ENCODE measurements around the gene COX4I1. TPM values are rescaled to one million over a fixed set of nuclear protein-coding genes. Genes with fewer than 3 reads are reported as not detected.

Gene COX4I1
- total and polyA plus RNA-seq, 9 of the 15 experiments (the other 6 are each of a cell fraction or from before 2014, with no cell fraction given), result 651 to 2,356 (median 1,032) TPM

DNA sequence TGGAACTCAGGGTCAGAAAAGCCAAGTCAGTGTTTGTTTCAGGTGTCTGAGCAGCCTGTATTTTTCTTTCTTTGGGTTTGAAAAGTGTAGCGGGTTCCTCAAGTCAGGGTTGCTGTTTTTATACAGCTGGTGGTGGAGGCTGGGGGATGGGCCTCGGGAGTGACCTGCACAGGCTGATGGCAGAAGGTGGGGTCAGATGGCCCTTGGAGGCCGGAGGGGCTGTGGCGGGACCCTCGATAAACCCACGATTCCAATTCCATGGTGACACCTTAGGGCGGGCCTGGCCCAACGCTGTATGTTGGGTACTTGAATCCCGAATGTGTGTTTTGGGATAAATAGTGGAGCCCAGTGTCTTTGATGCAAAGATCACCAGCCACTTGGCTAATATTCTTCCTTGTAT is 28.7 kb downstream of the COX4I1 start:
- intact Hi-C loops (cut with micrococcal nuclease) (no loop called here), in situ Hi-C loops (cut with MboI) (loop anchor here (10.0 kb wide), 1 partner anchor 687 kb away; the partner anchor contains the start of gene FOXF1)
- no peak overlapping the region for H3K4me3 ChIP-seq
- peaks cover 14 to 52% of the 10 kb centered on the region in 2 experiments for H3K27me3 ChIP-seq (ENCODE audit: control insufficient read depth in 2 of 2, insufficient read depth in 2 of 2, low read length in 2 of 2)
- WGBS (ENCODE audit: insufficient coverage, low coverage, missing lambda C conversion rate), result 0% methylated on average over 9 of the region's 9 CpGs
- no peak for DNase-seq (ENCODE audit: extremely low read depth in 1 of 4, low spot score in 3 of 4)
- no peaks in the 10 kb centered on the region for H3K4me1 ChIP-seq (replicated peaks in 1 of 2; ENCODE audit: control insufficient read depth in 2 of 2, insufficient read depth in 2 of 2, low read length in 2 of 2)
- no peaks in the 10 kb centered on the region for H3K36me3 ChIP-seq (ENCODE audit: control insufficient read depth, insufficient read depth, low read length)
- no peak overlapping the region for H3K27ac ChIP-seq (ENCODE audit: extremely low read depth, low read depth, low read length)
- no TSS peak for BruUV-seq (replicated peaks)
- no peak overlapping the region for H3K9ac ChIP-seq (ENCODE audit: insufficient read depth in 1 of 2, low read depth in 2 of 2, low read length in 2 of 2)
- no peak overlapping the region for H2AFZ ChIP-seq (ENCODE audit: low read depth, low read length)
- no peaks in the 10 kb centered on the region for H4K20me1 ChIP-seq (replicated peaks; ENCODE audit: control insufficient read depth, insufficient read depth, low read length)
- H3K4me2 ChIP-seq (ENCODE audit: insufficient read depth, low read length), result no peak overlapping the region
- ChIA-PET POLR2A (no interaction called here), CTCF (ENCODE audit: low intra/inter-chr PET ratio) (no interaction called here)
- no peaks in the 10 kb centered on the region for H3K9me1 ChIP-seq (ENCODE audit: control insufficient read depth, insufficient read depth, low read length)
- no peaks in the 10 kb centered on the region for H3K9me3 ChIP-seq (replicated peaks; ENCODE audit: control insufficient read depth, insufficient read depth, low read depth, low read length)
- no peaks in the 10 kb centered on the region for H3K79me2 ChIP-seq (ENCODE audit: control insufficient read depth, insufficient read depth, low read length)
- ATAC-seq, result no peak
- no peak for FAIRE-seq
- no peak for TF ChIP-seq ZNF232 (CRISPR knock-in tag; IDR thresholded peaks at IDR 0.05)
- TF ChIP-seq IFI16 (CRISPR knock-in tag; IDR thresholded peaks at IDR 0.05), result no peak
- no peak for TF ChIP-seq MBD2 (IDR thresholded peaks at IDR 0.05; ENCODE audit: borderline replicate concordance, low read depth)
- TF ChIP-seq, protein P1, sequence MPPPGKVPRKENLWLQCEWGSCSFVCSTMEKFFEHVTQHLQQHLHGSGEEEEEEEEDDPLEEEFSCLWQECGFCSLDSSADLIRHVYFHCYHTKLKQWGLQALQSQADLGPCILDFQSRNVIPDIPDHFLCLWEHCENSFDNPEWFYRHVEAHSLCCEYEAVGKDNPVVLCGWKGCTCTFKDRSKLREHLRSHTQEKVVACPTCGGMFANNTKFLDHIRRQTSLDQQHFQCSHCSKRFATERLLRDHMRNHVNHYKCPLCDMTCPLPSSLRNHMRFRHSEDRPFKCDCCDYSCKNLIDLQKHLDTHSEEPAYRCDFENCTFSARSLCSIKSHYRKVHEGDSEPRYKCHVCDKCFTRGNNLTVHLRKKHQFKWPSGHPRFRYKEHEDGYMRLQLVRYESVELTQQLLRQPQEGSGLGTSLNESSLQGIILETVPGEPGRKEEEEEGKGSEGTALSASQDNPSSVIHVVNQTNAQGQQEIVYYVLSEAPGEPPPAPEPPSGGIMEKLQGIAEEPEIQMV (tag; conservative IDR thresholded peaks at IDR 0.05; ENCODE audit: low read depth), result no peak
- TF ChIP-seq, protein P2, sequence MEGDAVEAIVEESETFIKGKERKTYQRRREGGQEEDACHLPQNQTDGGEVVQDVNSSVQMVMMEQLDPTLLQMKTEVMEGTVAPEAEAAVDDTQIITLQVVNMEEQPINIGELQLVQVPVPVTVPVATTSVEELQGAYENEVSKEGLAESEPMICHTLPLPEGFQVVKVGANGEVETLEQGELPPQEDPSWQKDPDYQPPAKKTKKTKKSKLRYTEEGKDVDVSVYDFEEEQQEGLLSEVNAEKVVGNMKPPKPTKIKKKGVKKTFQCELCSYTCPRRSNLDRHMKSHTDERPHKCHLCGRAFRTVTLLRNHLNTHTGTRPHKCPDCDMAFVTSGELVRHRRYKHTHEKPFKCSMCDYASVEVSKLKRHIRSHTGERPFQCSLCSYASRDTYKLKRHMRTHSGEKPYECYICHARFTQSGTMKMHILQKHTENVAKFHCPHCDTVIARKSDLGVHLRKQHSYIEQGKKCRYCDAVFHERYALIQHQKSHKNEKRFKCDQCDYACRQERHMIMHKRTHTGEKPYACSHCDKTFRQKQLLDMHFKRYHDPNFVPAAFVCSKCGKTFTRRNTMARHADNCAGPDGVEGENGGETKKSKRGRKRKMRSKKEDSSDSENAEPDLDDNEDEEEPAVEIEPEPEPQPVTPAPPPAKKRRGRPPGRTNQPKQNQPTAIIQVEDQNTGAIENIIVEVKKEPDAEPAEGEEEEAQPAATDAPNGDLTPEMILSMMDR (IDR thresholded peaks at IDR 0.05 in 2 of 3, conservative IDR thresholded peaks at IDR 0.05 in 1 of 3; ENCODE audit: insufficient read depth in 2 of 3, low read depth in 1 of 3, low read length in 3 of 3), result no peak
- TF ChIP-seq ZNF57 (CRISPR knock-in tag; IDR thresholded peaks at IDR 0.05), result no peak
- no peak for TF ChIP-seq ZZZ3 (IDR thresholded peaks at IDR 0.05)
- TF ChIP-seq ZNF217 (CRISPR knock-in tag; IDR thresholded peaks at IDR 0.05), result no peak
- TF ChIP-seq, protein P3, sequence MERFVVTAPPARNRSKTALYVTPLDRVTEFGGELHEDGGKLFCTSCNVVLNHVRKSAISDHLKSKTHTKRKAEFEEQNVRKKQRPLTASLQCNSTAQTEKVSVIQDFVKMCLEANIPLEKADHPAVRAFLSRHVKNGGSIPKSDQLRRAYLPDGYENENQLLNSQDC (CRISPR knock-in tag; IDR thresholded peaks at IDR 0.05), result no peak
- TF ChIP-seq PRMT5 (CRISPR knock-in tag; IDR thresholded peaks at IDR 0.05), result no peak
- TF ChIP-seq, protein P4, sequence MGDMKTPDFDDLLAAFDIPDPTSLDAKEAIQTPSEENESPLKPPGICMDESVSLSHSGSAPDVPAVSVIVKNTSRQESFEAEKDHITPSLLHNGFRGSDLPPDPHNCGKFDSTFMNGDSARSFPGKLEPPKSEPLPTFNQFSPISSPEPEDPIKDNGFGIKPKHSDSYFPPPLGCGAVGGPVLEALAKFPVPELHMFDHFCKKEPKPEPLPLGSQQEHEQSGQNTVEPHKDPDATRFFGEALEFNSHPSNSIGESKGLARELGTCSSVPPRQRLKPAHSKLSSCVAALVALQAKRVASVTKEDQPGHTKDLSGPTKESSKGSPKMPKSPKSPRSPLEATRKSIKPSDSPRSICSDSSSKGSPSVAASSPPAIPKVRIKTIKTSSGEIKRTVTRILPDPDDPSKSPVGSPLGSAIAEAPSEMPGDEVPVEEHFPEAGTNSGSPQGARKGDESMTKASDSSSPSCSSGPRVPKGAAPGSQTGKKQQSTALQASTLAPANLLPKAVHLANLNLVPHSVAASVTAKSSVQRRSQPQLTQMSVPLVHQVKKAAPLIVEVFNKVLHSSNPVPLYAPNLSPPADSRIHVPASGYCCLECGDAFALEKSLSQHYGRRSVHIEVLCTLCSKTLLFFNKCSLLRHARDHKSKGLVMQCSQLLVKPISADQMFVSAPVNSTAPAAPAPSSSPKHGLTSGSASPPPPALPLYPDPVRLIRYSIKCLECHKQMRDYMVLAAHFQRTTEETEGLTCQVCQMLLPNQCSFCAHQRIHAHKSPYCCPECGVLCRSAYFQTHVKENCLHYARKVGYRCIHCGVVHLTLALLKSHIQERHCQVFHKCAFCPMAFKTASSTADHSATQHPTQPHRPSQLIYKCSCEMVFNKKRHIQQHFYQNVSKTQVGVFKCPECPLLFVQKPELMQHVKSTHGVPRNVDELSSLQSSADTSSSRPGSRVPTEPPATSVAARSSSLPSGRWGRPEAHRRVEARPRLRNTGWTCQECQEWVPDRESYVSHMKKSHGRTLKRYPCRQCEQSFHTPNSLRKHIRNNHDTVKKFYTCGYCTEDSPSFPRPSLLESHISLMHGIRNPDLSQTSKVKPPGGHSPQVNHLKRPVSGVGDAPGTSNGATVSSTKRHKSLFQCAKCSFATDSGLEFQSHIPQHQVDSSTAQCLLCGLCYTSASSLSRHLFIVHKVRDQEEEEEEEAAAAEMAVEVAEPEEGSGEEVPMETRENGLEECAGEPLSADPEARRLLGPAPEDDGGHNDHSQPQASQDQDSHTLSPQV (IDR thresholded peaks at IDR 0.05), result no peak
- TF ChIP-seq ERF (CRISPR knock-in tag; IDR thresholded peaks at IDR 0.05), result no peak
- TF ChIP-seq ZNF76 (CRISPR knock-in tag; IDR thresholded peaks at IDR 0.05; ENCODE audit: borderline replicate concordance), result no peak
- TF ChIP-seq HMG20B (CRISPR knock-in tag; IDR thresholded peaks at IDR 0.05), result no peak
- TF ChIP-seq BCL6 (CRISPR knock-in tag; IDR thresholded peaks at IDR 0.05), result no peak
- no peak for TF ChIP-seq SMAD1 (IDR thresholded peaks at IDR 0.05; ENCODE audit: low read depth, low read length, partially characterized antibody)
- TF ChIP-seq CHD2 (IDR thresholded peaks at IDR 0.05; ENCODE audit: low read depth, low read length), result no peak
- TF ChIP-seq KHSRP (IDR thresholded peaks at IDR 0.05), result no peak
